Activated CD4-positive, alpha-beta T cell treated with anti-CD3 and anti-CD28 coated beads, Interleukin-2, amount 50 U/mL, for 1 hour (primary cell): ENCODE measurements around the gene RPTOR.

Experiments
- DNase-seq: peaks from one replicate; pipeline ENCODE4 v3.0.0-alpha.2; 2020

The RPTOR gene

GRCh38 chr17:80923211-80924110 is 378.8 kb downstream of the RPTOR start:
- DNase-seq = no peak

DNA sequence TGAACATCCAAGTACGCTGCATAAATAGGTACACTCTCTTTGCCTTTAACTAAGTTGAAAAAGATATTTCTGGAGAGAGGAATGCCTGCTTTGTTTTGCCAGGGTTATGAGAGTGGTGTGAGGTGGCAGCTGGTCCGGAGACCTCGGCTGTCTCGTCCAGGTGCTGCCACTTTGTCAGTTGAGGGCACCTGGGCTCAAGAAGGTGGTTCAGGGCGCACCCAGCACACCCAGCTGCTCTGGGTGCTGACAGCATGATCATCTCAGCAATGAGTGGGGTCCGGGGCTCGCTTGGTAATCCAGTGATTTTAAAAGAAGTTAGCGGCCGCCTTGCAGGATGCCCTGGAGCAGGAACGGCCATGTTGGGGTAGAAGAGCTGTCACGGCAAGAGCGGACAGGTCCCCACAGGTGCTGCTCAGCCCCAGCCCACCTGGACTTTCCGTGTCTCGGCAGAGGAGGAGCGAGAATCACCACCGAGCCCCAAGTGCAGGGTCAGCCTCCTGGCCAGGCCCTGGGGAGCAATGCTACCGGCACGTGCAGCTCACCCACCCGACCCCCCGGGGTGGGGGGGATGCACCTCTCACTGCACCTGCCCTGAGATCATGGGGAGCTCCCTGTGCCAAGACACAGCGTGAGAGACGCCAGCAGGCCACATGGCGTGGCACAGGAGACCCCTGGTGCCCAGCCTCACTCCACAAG is 379.6 kb downstream of the RPTOR start:
- DNase-seq = no peak

DNA sequence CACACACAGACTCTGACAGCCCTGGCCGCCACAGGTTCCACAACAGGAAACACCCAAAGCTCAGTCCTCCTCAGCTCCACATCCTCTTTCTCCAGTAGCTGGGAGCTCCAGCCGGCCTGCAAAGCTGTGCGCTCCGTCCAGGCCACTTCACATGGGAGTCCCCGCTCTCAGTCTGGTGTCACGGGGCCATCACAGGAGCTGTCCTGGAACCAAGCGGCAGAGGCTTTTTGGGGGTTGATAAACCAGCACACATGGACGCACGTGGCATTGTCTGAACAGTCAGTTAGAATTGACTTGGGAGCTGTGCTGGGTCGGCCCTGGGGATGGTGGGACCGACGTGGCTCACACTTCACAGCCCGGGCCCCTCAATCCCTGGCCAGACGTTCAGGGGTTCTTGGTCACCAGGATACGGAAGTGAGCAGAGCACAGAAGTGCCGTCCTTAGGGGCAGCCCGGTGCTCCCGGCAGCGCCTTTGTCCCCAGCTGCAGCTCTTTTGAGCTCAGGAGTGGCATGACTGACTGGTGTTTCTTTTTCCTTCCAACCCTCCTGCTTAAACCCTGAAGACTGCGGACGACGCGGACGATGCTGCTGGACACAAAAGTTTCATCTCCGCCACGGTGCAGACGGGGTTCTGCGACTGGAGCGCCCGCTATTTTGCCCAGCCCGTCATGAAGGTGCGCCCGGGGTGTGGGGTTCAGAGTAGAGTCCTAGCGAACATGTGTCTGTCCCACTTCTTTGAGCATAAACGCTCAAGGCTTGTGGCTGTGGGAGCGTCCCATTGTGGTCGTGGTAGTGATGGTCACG is 380.4 kb downstream of the RPTOR start:
- no peak for DNase-seq

- no peak for DNase-seq
These were observed 381.2 kb downstream of the RPTOR start for GRCh38 chr17:80925688-80926335.

- no peak for DNase-seq
These were observed 382.1 kb downstream of the RPTOR start for GRCh38 chr17:80926591-80927250.

DNA sequence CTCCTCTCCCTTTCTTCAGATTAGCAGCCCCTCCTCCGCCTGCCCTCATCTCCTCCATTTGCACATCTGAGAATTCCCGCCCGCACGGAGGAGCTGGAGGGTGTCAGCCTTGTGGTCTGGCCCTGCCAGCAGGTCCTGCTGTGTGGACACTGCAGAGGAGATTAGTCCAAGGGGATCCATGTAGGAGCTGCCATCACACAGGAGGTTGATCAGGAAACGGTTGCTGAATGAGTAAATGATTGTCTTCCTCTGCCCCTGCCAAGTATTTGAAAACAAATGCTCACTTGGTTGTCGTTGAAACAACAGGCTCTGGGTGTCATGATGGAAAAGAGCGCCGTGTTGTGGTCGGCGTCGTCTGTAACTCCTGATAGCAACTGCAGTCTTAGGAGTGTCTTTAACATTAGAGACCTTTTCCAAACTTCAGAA is 383.2 kb downstream of the RPTOR start:
- no peak for DNase-seq

DNA sequence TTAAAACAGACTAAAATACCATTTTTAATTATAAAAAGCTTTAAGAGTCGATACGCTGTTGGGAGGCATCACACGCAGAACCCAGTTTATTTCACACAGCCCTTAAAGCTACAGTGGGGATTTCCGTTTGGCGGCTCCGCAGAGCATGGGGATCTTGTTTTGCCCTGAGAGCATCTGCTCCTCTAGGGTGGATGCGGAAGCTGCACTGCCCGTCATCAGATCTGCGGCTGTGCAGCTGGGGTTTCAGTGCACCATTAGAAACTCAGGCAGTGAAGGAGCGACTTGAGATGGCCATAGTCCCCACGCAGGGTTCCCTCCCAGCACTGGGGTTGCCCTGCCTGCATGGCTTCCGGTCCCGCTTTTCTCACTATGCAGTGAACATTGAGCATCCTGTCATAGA is 384.8 kb downstream of the RPTOR start:
- no peak for DNase-seq

GRCh38 chr17:80930335-80931279 is 386.0 kb downstream of the RPTOR start:
- DNase-seq = no peak

- DNase-seq = no peak
These were observed 387.0 kb downstream of the RPTOR start for GRCh38 chr17:80931421-80932265.

- no peak for DNase-seq
These were observed 390.9 kb downstream of the RPTOR start for GRCh38 chr17:80935526-80935925.

GRCh38 chr17:80936218-80936617 is 391.6 kb downstream of the RPTOR start:
- no peak for DNase-seq

GRCh38 chr17:80936723-80937122 is 392.1 kb downstream of the RPTOR start:
- no peak for DNase-seq

DNA sequence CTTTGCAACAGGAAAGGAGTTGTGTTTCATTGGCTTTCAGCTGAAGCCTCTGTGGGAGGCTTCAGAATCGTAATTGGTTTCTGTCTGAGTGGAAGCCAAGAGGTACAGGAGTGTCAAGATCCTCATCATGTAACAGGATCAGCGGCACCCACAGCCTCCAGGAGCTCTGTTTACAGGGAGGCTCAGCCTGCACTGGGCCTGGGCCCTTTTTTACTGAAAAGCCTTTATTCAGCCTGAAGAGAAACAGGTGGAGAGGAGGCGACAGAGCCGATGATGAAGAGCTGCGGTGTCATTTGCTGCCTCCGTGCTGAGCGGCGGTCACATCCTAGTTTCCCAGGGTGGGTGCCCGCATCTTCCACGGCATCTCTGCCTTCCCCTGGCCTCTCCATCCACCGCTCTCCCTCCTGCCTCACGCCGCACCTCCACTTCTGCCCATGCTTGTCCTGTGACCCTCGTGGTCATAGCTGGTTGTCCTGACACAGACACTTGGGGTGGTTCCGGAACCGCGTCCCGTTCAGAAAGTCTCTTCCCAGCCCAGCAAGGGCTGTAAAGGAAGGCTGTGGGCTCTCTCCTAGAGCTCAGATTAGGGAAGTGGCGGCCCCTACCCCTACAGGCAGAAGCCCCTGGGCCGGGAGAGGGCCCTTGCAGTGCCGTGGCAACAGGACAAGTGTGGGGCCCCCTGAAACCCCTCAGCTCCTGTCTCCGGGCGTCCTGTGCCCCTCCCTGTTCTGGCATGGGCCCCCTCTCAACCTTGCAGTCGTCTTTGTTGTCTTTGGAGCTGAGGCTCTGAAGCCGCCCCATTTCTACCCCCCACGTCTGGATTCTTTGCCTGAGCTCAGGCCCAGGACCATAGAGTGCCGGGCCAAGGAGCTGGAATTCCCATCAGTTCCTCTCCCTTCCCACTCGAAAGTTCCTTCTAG is 393.1 kb downstream of the RPTOR start:
- no peak for DNase-seq

DNA sequence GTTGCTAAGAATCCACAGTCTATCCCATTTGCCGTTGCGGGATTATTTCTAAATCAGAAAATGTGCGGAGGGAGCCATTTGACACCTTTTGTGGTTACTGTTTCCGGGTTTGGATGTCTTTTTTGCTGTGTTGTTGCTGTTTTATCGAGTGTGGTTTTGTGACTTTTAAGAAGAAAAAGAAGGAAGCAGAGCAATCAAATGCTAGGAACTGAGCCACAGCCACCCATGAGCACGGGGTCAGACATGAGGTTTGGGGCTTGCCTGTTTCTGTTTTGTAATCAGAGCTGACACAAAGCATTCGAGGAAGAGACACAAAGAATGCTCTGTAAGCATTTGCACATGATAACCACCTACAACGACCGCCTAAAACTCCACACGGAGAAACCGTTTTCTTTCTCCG is 393.9 kb downstream of the RPTOR start:
- DNase-seq = peak; percentile 12

DNA sequence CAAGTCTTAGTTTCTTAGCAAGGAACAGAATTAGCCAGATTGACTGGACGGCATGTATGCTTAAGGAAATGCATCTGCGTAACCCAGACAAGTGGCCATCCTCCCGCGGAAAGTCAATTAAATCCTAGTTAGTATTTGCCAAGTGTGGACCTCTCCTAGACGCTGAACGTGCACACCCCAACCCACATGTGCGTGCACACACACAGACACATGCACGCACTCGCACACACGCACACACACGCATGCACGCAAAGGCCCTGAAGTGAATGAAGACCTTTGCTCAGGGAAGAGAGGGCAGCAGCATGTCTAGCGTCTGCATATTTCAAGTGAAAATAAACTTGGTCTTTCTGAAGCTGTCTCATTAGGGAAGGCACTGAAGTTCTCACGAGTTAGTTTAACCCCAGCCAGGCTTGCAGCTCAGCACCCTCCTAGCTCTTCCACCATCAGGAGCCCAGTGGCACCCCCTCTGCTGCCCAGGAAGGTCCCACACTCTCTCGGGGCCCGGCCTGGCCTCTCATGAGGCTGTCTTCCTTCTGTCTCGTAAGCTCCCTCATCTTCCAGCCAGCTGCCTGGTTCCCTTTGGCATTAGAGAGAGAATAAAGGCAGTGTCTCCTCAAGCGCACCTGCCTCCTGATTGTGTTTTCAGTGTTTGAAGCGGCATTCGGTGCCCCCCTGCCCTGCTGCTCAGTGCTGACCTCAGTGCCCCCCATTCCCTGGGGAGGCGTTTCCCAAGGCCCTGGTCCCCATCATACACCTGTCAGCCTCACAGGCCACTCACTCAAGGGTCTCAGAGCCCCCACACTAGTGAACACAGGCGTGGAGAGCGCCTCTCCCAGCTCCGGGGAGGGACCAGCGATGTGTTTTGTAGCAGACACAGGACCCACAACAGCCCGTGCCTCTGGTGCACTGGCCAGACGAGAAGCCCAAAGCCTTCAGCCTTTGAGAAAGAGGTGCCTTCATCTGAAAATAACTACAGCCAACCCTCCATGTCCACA is 394.8 kb downstream of the RPTOR start:
- no peak for DNase-seq

GRCh38 chr17:80940171-80941123 is 395.8 kb downstream of the RPTOR start:
- no peak for DNase-seq
